Smooth muscle cell (in vitro differentiated cells): ENCODE data around the gene MRPL44. TPM values are rescaled to one million over a fixed set of nuclear protein-coding genes. Genes with fewer than 3 reads are reported as not detected.

Experiments
- DNase-seq: peaks from one replicate; lab custom pipeline; 2025; ENCODE audit not compliant: unreplicated experiment; lab: John Stamatoyannopoulos, UW
- H2AFZ ChIP-seq: fragments of 200-600 bp; sonication (generic); 2 replicates; pipeline ENCODE4 v1.6.0; 2016; ENCODE audit warnings: antibody characterized with exemption, low read depth, mild to moderate bottlenecking
- H3F3A ChIP-seq: fragments of 200-600 bp; sonication (generic); 2 replicates; pipeline ENCODE4 v1.6.0; 2017; ENCODE audit warnings: antibody characterized with exemption, low read depth
- H3K27ac ChIP-seq: fragments of 200-600 bp; sonication (generic); 2 replicates; pipeline ENCODE4 v1.5.1; 2016; ENCODE audit warnings: low read depth, mild to moderate bottlenecking
- H3K27me3 ChIP-seq: fragments of 200-600 bp; sonication (generic); 2 replicates; pipeline ENCODE4 v1.6.1; 2016; ENCODE audit warnings: low read depth, mild to moderate bottlenecking
- H3K36me3 ChIP-seq: fragments of 200-600 bp; sonication (generic); 2 replicates; pipeline ENCODE4 v1.5.1; 2016; ENCODE audit warnings: low read depth
- H3K4me1 ChIP-seq: fragments of 200-600 bp; sonication (generic); 2 replicates; pipeline ENCODE4 v1.5.1; 2016; ENCODE audit warnings: low read depth
- H3K4me2 ChIP-seq: fragments of 200-600 bp; sonication (generic); 2 replicates; pipeline ENCODE4 v1.6.0; 2016; ENCODE audit warnings: mild to moderate bottlenecking
- H3K4me3 ChIP-seq: fragments of 200-600 bp; sonication (generic); 2 replicates; pipeline ENCODE4 v1.5.1; 2016; ENCODE audit warnings: mild to moderate bottlenecking
- H3K79me2 ChIP-seq: fragments of 200-600 bp; sonication (generic); 2 replicates; pipeline ENCODE4 v1.6.0; 2016; ENCODE audit warnings: low read depth, mild to moderate bottlenecking
- H3K9ac ChIP-seq: fragments of 200-600 bp; sonication (generic); 2 replicates; pipeline ENCODE4 v1.6.0; 2016; ENCODE audit warnings: low read depth
- H3K9me3 ChIP-seq: fragments of 200-600 bp; sonication (generic); replicated peaks from 2 replicates; pipeline ENCODE4 v1.5.1; 2016; ENCODE audit warnings: low read depth
- H4K20me1 ChIP-seq: fragments of 200-600 bp; sonication (generic); 2 replicates; pipeline ENCODE4 v1.6.0; 2016; ENCODE audit warnings: low read depth
- CTCF ChIP-seq: fragments of 200-600 bp; sonication (generic); IDR thresholded peaks from 2 replicates; pipeline ENCODE4 v1.5.1; 2017; ENCODE audit warnings: borderline replicate concordance, mild to moderate bottlenecking, antibody characterized with exemption; ENCODE audit not compliant: insufficient read depth, poor library complexity, severe bottlenecking
- WGBS: methylation state at CpG from one replicate; pipeline ENCODE4 v1.1.7; 2016; ENCODE audit warnings: low lambda C conversion rate; 5-methylcytosine and 5-hydroxymethylcytosine counted together
- polyA plus RNA-seq: library from polyadenylated mRNA; unstranded; fragments of >200 nt; fragmentation: Nextera tagmentation; extraction: Ambion mirVana; gene quantifications from 2 replicates; pipeline ENCODE4 v1.2.1, GENCODE V29; 2016
- total RNA-seq: library from RNA; depleted of rRNA; stranded (reverse); fragments of >200 nt; gene quantifications from 2 replicates; pipeline ENCODE4 v1.2.3, GENCODE V29; 2014

Gene MRPL44
- total and polyA plus RNA-seq, 2 experiments from 2014 or later: 23.5 to 34.5 TPM

GRCh38 chr2:223969315-223969714 is 12.1 kb downstream of the MRPL44 start:
- Histone ChIP-seq H3K4me3 (no peak overlapping the region), H3K36me3 (peaks cover 12% of the 10 kb centered on the region), H3K9ac (no peak overlapping the region), H3K4me2 (no peak overlapping the region), H3K27me3 (no peaks in the 10 kb centered on the region), H3K9me3 (no peaks in the 10 kb centered on the region), H3K79me2 (peaks cover 11% of the 10 kb centered on the region), H4K20me1 (peaks cover 8% of the 10 kb centered on the region), H3K27ac (peak overlapping the region; percentile 82), H3K4me1 (peaks cover 5% of the 10 kb centered on the region), H2AFZ (no peak overlapping the region), H3F3A (peaks cover 26% of the 10 kb centered on the region)
- TF ChIP-seq CTCF: no peak
- DNase-seq: no peak
- WGBS: 10% methylated on average over 2 of the region's 3 CpGs

GRCh38 chr2:223969856-223970255 is 12.6 kb downstream of the MRPL44 start:
- H3K4me1 ChIP-seq: peaks cover 5% of the 10 kb centered on the region
- TF ChIP-seq CTCF: no peak
- H3K9ac ChIP-seq: no peak overlapping the region
- peak overlapping the region; percentile 82 for H3K27ac ChIP-seq
- H3F3A ChIP-seq: peaks cover 29% of the 10 kb centered on the region
- peaks cover 8% of the 10 kb centered on the region for H4K20me1 ChIP-seq
- peaks cover 7% of the 10 kb centered on the region for H3K79me2 ChIP-seq
- 39% methylated on average over 1 of the region's 1 CpG for WGBS
- H3K4me3 ChIP-seq: no peak overlapping the region
- no peak overlapping the region for H3K4me2 ChIP-seq
- no peaks in the 10 kb centered on the region for H3K9me3 ChIP-seq
- no peaks in the 10 kb centered on the region for H3K27me3 ChIP-seq
- H2AFZ ChIP-seq: no peak overlapping the region
- H3K36me3 ChIP-seq: peaks cover 11% of the 10 kb centered on the region
- DNase-seq: no peak

DNA sequence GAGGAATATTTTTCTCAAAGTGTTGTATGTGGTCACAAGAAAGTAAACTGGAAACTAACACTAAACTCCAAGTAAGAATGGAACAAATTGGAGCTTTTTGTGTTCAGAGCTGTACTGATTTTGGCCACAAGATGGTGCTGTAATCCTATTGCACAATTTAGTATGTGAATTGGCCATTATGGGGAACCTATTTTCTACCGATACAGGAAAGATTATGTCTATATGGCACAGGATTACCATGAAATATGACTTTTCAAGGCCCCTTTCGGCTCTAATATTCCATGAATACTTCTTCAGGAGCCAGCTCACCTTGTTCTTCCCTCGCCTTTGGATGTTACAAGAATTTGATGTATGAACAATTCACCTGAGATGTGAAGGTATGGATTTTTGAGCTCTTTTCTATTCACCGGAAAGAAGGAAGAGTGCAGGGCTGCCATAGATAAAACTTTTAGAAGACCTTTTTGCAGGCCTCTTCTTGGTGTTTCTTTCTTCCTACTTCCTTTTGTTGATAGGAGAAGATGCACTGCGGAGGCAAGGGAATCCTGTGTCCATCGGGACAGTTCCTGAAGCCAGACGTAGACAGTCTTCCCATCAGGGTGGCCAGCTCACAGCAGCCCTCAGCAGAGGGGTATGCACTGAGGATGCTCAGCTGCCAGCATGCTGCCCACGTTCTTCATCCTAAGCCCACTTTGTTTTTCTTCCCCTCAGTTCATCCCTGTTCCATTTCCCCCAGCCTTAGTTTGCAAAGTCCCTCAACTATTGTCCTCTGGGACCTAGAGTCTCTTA is 13.3 kb downstream of the MRPL44 start:
- Histone ChIP-seq H3F3A (peaks cover 35% of the 10 kb centered on the region), H3K4me3 (no peak overlapping the region), H3K79me2 (peaks cover under 1% of the 10 kb centered on the region), H3K27me3 (no peaks in the 10 kb centered on the region), H3K9me3 (no peaks in the 10 kb centered on the region), H2AFZ (no peak overlapping the region), H3K27ac (peak overlapping the region; percentile 82), H4K20me1 (peaks cover 8% of the 10 kb centered on the region), H3K9ac (no peak overlapping the region), H3K4me2 (no peak overlapping the region), H3K4me1 (peaks cover 5% of the 10 kb centered on the region), H3K36me3 (peaks cover 11% of the 10 kb centered on the region)
- TF ChIP-seq CTCF: peak; percentile 96
- WGBS: 64% methylated on average over 8 of the region's 8 CpGs
- DNase-seq: no peak

DNA sequence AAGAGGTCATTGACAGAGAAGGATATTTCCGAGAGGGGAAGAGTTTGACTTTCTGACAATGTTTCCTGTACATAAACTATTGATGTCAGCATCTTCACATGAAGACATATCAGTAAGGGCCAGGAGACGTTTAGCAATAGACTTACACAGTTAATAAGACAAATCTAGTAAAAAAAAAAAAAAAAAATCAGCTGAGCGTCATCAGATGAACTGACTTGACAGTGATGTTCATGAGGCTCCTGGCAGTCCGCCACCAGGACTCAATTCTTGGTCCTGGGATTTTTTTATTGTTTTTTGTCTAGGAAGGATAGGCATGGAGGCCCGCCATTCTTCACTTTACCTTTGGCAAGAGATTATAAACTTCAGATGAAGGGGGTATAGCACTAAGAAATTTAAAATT is 14.5 kb downstream of the MRPL44 start:
- H3K9ac ChIP-seq: no peak overlapping the region
- H3K9me3 ChIP-seq: no peaks in the 10 kb centered on the region
- no peaks in the 10 kb centered on the region for H3K79me2 ChIP-seq
- WGBS: 84% methylated on average over 5 of the region's 5 CpGs
- peaks cover 9% of the 10 kb centered on the region for H3K36me3 ChIP-seq
- no peak for TF ChIP-seq CTCF
- H3K27me3 ChIP-seq: no peaks in the 10 kb centered on the region
- H4K20me1 ChIP-seq: peaks cover 4% of the 10 kb centered on the region
- no peak overlapping the region for H2AFZ ChIP-seq
- DNase-seq: no peak
- peaks cover 45% of the 10 kb centered on the region for H3F3A ChIP-seq
- H3K4me3 ChIP-seq: no peak overlapping the region
- H3K4me2 ChIP-seq: no peak overlapping the region
- peak overlapping the region; percentile 28 for H3K27ac ChIP-seq
- H3K4me1 ChIP-seq: peaks cover 5% of the 10 kb centered on the region
